HL-60 (cell line): ENCODE measurements around the gene MLLT1.

Experiments
- CTCF ChIP-seq: IDR thresholded peaks from one replicate; pipeline ENCODE4 v1.5.1; 2011; ENCODE audit warnings: low read length, control low read depth, inconsistent platforms; ENCODE audit not compliant: insufficient read depth
- GABPA ChIP-seq: IDR thresholded peaks from 2 replicates; pipeline ENCODE4 v1.6.1; 2012; ENCODE audit warnings: low read depth
- POLR2AphosphoS5 ChIP-seq: IDR thresholded peaks from 2 replicates; pipeline ENCODE4 v1.6.1; 2012; ENCODE audit warnings: low read depth
- REST ChIP-seq: IDR thresholded peaks from 2 replicates; pipeline ENCODE4 v1.6.1; 2012; ENCODE audit warnings: low read depth; ENCODE audit not compliant: insufficient replicate concordance
- SPI1 ChIP-seq: IDR thresholded peaks from 2 replicates; pipeline ENCODE4 v1.6.1; 2012; ENCODE audit warnings: low read depth, mild to moderate bottlenecking, borderline replicate concordance

- TF ChIP-seq CTCF, result no peak
- no peak for TF ChIP-seq SPI1
- no peak for TF ChIP-seq GABPA
- no peak for TF ChIP-seq POLR2AphosphoS5
- no peak for TF ChIP-seq REST
Measured at GRCh38 chr19:6318772-6319171, 39.0 kb upstream of the MLLT1 start.
